GM23338 (cell line): ENCODE measurements around the gene LILRB5. TPM values are rescaled to one million over a fixed set of nuclear protein-coding genes. Genes with fewer than 3 reads are reported as not detected.

Source experiments
- ATAC-seq: fragments of 200-7000 bp; cut with Tn5 transposase; 3 replicates; pipeline ENCODE4 v1.9.1; 2020
- DNase-seq: peaks from one replicate; pipeline ENCODE4 v3.0.0-alpha.2; 2015; ENCODE audit warnings: low spot score
- H2AFZ ChIP-seq: fragments of 200-600 bp; sonication (generic); 2 replicates; pipeline ENCODE4 v1.8.0; 2016; ENCODE audit warnings: antibody characterized with exemption, mild to moderate bottlenecking, moderate library complexity
- H3F3A ChIP-seq: fragments of 200-600 bp; sonication (generic); replicated peaks from 2 replicates; pipeline ENCODE4 v1.8.0; 2017; ENCODE audit warnings: antibody characterized with exemption, mixed run types, low read depth
- H3K27ac ChIP-seq: fragments of 200-600 bp; sonication (generic); 2 replicates; pipeline ENCODE4 v1.6.1; 2016; ENCODE audit warnings: low read depth
- H3K27me3 ChIP-seq: fragments of 200-600 bp; sonication (generic); 2 replicates; pipeline ENCODE4 v1.8.0; 2016; ENCODE audit warnings: mild to moderate bottlenecking, mixed run types, moderate library complexity; ENCODE audit not compliant: insufficient read depth
- H3K36me3 ChIP-seq: fragments of 200-600 bp; sonication (generic); 2 replicates; pipeline ENCODE4 v1.8.0; 2016; ENCODE audit warnings: mild to moderate bottlenecking; ENCODE audit not compliant: insufficient read depth
- H3K4me1 ChIP-seq: fragments of 200-600 bp; sonication (generic); 2 replicates; pipeline ENCODE4 v1.8.0; 2016; ENCODE audit warnings: mild to moderate bottlenecking, moderate library complexity; ENCODE audit not compliant: insufficient read depth
- H3K4me2 ChIP-seq: fragments of 200-600 bp; sonication (generic); 2 replicates; pipeline ENCODE4 v1.7.1; 2017; ENCODE audit warnings: mixed run types
- H3K4me3 ChIP-seq: fragments of 200-600 bp; sonication (generic); 2 replicates; pipeline ENCODE4 v1.6.1; 2016; ENCODE audit warnings: mixed run types
- H3K79me2 ChIP-seq: fragments of 200-600 bp; sonication (generic); replicated peaks from 2 replicates; pipeline ENCODE4 v1.8.0; 2017; ENCODE audit warnings: mild to moderate bottlenecking; ENCODE audit not compliant: insufficient read depth
- H3K9me2 ChIP-seq: fragments of 200-600 bp; sonication (generic); 2 replicates; pipeline ENCODE4 v1.8.0; 2017; ENCODE audit not compliant: insufficient read depth
- H4K20me1 ChIP-seq: fragments of 200-600 bp; sonication (generic); replicated peaks from 2 replicates; pipeline ENCODE4 v1.8.0; 2017; ENCODE audit warnings: mild to moderate bottlenecking; ENCODE audit not compliant: insufficient read depth
- H3K27ac Mint-ChIP-seq: 2 replicates; pipeline ENCODE4 v1.8.0; 2020; ENCODE audit warnings: inconsistent platforms, mild to moderate bottlenecking, moderate library complexity, mixed read lengths
- H3K27me3 Mint-ChIP-seq: 3 replicates; pipeline ENCODE4 v1.8.0; 2022; ENCODE audit warnings: low read depth, mild to moderate bottlenecking, moderate library complexity, mixed read lengths, inconsistent platforms; ENCODE audit not compliant: insufficient read depth, poor library complexity
- H3K36me3 Mint-ChIP-seq: 3 replicates; pipeline ENCODE4 v1.8.0; 2021; ENCODE audit warnings: low read depth, mild to moderate bottlenecking, inconsistent platforms, moderate library complexity, mixed read lengths
- H3K4me1 Mint-ChIP-seq: 3 replicates; pipeline ENCODE4 v1.8.0; 2020; ENCODE audit warnings: mild to moderate bottlenecking, inconsistent platforms, mixed read lengths
- H3K4me3 Mint-ChIP-seq: 3 replicates; pipeline ENCODE4 v1.8.0; 2021; ENCODE audit warnings: moderate library complexity, mild to moderate bottlenecking, inconsistent platforms, mixed read lengths
- H3K9me3 Mint-ChIP-seq: 3 replicates; pipeline ENCODE4 v1.8.0; 2020; ENCODE audit warnings: moderate library complexity, mild to moderate bottlenecking, inconsistent platforms, mixed read lengths
- CREB1 ChIP-seq: fragments of 250-450 bp; sonication (Bioruptor Pico); IDR thresholded peaks from 2 replicates; pipeline ENCODE4 v1.5.0; 2020; ENCODE audit warnings: low read depth, mild to moderate bottlenecking, moderate library complexity
- CTCF ChIP-seq, 2 experiments: fragments of 200-600 bp in 1 of 2; sonication (generic) in 1 of 2; conservative IDR thresholded peaks; 2 replicates each; pipeline versions ENCODE4 v1.5.1 to v1.6.1; 2016 to 2017; ENCODE audit warnings: antibody characterized with exemption in 2 of 2, low read depth in 2 of 2, mild to moderate bottlenecking in 2 of 2, moderate library complexity in 1 of 2
- ETS1 ChIP-seq: IDR thresholded peaks from 2 replicates; pipeline ENCODE4 v1.6.1; 2016; ENCODE audit warnings: antibody characterized with exemption
- EZH2 ChIP-seq: fragments of 200-600 bp; sonication (generic); IDR thresholded peaks from one replicate; pipeline ENCODE4 v1.8.0; 2017; ENCODE audit warnings: antibody characterized with exemption, mild to moderate bottlenecking, low read depth; ENCODE audit not compliant: unreplicated experiment
- EZH2phosphoT487 ChIP-seq: fragments of 200-600 bp; sonication (generic); IDR thresholded peaks from one replicate; pipeline ENCODE4 v1.8.1; 2018; ENCODE audit warnings: antibody characterized with exemption; ENCODE audit not compliant: unreplicated experiment
- JUNB ChIP-seq: IDR thresholded peaks from one replicate; pipeline ENCODE4 v1.6.1; 2016; ENCODE audit warnings: antibody characterized with exemption; ENCODE audit not compliant: unreplicated experiment
- NANOG ChIP-seq: IDR thresholded peaks from 2 replicates; pipeline ENCODE4 v1.6.1; 2016; ENCODE audit warnings: antibody characterized with exemption, borderline replicate concordance
- POLR2AphosphoS5 ChIP-seq: IDR thresholded peaks from 2 replicates; pipeline ENCODE4 v1.6.1; 2016; ENCODE audit warnings: antibody characterized with exemption, low read depth
- REST ChIP-seq: IDR thresholded peaks from one replicate; pipeline ENCODE4 v1.6.1; 2018; ENCODE audit warnings: antibody characterized with exemption; ENCODE audit not compliant: unreplicated experiment
- STAT1 ChIP-seq: IDR thresholded peaks from one replicate; pipeline ENCODE4 v1.6.1; 2016; ENCODE audit warnings: antibody characterized with exemption; ENCODE audit not compliant: unreplicated experiment
- ZNF114 ChIP-seq: fragments of 250-450 bp; sonication (Bioruptor Pico); IDR thresholded peaks from 2 replicates; pipeline ENCODE4 v1.5.0; 2020; ENCODE audit warnings: mild to moderate bottlenecking, moderate library complexity
- ZNF331 ChIP-seq: fragments of 250-450 bp; sonication (Bioruptor Pico); IDR thresholded peaks from 2 replicates; pipeline ENCODE4 v1.5.0; 2020; ENCODE audit warnings: low read depth, mild to moderate bottlenecking, moderate library complexity
- polyA plus RNA-seq: library from polyadenylated mRNA; unstranded; fragments of >200 nt; fragmentation: Nextera tagmentation; extraction: Ambion mirVana; gene quantifications from 2 replicates; pipeline ENCODE4 v1.2.1, GENCODE V29; 2016
- total RNA-seq: library from RNA; depleted of rRNA; stranded (reverse); fragments of >200 nt; shearing (Covaris generic); gene quantifications from 2 replicates; pipeline ENCODE4 v1.2.3, GENCODE V29; 2014

The LILRB5 gene
- total and polyA plus RNA-seq, 2 experiments from 2014 or later = not detected

GRCh38 chr19:54262470-54262869, 5.4 kb upstream of the LILRB5 start:
- Histone ChIP-seq H4K20me1 (no peaks in the 10 kb centered on the region), H3K4me3 (no peak overlapping the region), H3K36me3 (no peaks in the 10 kb centered on the region), H3K79me2 (no peaks in the 10 kb centered on the region), H2AFZ (no peak overlapping the region), H3K4me1 (no peaks in the 10 kb centered on the region; the same call in 1 of the 2 replicates), H3K27ac (no peak overlapping the region), H3K9me2 (no peaks in the 10 kb centered on the region), H3F3A (no peaks in the 10 kb centered on the region), H3K27me3 (no peaks in the 10 kb centered on the region), H3K4me2 (no peak overlapping the region)
- no peak overlapping the region for H3K27ac Mint-ChIP-seq
- DNase-seq (no peak), ATAC-seq (no peak)
- H3K4me3 Mint-ChIP-seq = no peak overlapping the region
- H3K4me1 Mint-ChIP-seq = peaks cover 5% of the 10 kb centered on the region; the same call in 2 of the 3 replicates
- no peaks in the 10 kb centered on the region for H3K27me3 Mint-ChIP-seq
- no peaks in the 10 kb centered on the region; the same call in 2 of the 3 replicates for H3K9me3 Mint-ChIP-seq
- H3K36me3 Mint-ChIP-seq = no peaks in the 10 kb centered on the region
- no peak for TF ChIP-seq ETS1
- TF ChIP-seq JUNB = no peak
- TF ChIP-seq STAT1 = no peak
- no peak for TF ChIP-seq CTCF (conservative IDR thresholded peaks at IDR 0.05; ENCODE audit: low read depth in 2 of 2)
- TF ChIP-seq EZH2 = no peak
- TF ChIP-seq ZNF331 = no peak
- TF ChIP-seq CREB1 (CRISPR knock-in tag) = no peak
- no peak for TF ChIP-seq POLR2AphosphoS5
- no peak for TF ChIP-seq NANOG
- no peak for TF ChIP-seq EZH2phosphoT487

GRCh38 chr19:54262066-54262465, 5.0 kb upstream of the LILRB5 start:
- Histone ChIP-seq H3K79me2 (no peaks in the 10 kb centered on the region), H3K9me2 (no peaks in the 10 kb centered on the region), H3K36me3 (no peaks in the 10 kb centered on the region), H3K4me2 (no peak overlapping the region), H2AFZ (no peak overlapping the region), H3F3A (no peaks in the 10 kb centered on the region), H3K4me3 (no peak overlapping the region), H3K27me3 (no peaks in the 10 kb centered on the region), H3K4me1 (no peaks in the 10 kb centered on the region; the same call in 1 of the 2 replicates), H4K20me1 (no peaks in the 10 kb centered on the region), H3K27ac (no peak overlapping the region)
- H3K9me3 Mint-ChIP-seq = no peaks in the 10 kb centered on the region; the same call in 2 of the 3 replicates
- DNase-seq (no peak), ATAC-seq (no peak)
- no peak overlapping the region for H3K27ac Mint-ChIP-seq
- H3K27me3 Mint-ChIP-seq = no peaks in the 10 kb centered on the region
- H3K36me3 Mint-ChIP-seq = no peaks in the 10 kb centered on the region
- no peak overlapping the region for H3K4me3 Mint-ChIP-seq
- peaks cover 5% of the 10 kb centered on the region; the same call in 2 of the 3 replicates for H3K4me1 Mint-ChIP-seq
- TF ChIP-seq ZNF331 (no peak), CREB1 (CRISPR knock-in tag) (no peak), CTCF (conservative IDR thresholded peaks at IDR 0.05; ENCODE audit: low read depth in 2 of 2) (no peak), NANOG (no peak), REST (no peak), ETS1 (no peak), ZNF114 (CRISPR knock-in tag) (no peak), EZH2phosphoT487 (no peak), STAT1 (no peak)
